Endometrial microvascular endothelial cells (primary cell): ENCODE measurements around the gene TSC22D2. TPM values are rescaled to one million over a fixed set of nuclear protein-coding genes. Genes with fewer than 3 reads are reported as not detected.

Experiments
- in situ Hi-C: cut with HindIII; loops from 2 replicates; pipeline ENCODE4 v1.10.0; 2017; ENCODE audit warnings: low sequenced_read_pairs, low pct_unique_long_range_greater_than_20kb; ENCODE audit errors: inconsistent ontology term
- total RNA-seq: library from RNA; depleted of rRNA; stranded (reverse); fragments of >200 nt; gene quantifications from one replicate; pipeline ENCODE4 v1.2.3, GENCODE V29; 2015; ENCODE audit errors: inconsistent ontology term

TSC22D2 gene
- total RNA-seq, 1 donor from 2014 or later = 14.8 TPM

DNA sequence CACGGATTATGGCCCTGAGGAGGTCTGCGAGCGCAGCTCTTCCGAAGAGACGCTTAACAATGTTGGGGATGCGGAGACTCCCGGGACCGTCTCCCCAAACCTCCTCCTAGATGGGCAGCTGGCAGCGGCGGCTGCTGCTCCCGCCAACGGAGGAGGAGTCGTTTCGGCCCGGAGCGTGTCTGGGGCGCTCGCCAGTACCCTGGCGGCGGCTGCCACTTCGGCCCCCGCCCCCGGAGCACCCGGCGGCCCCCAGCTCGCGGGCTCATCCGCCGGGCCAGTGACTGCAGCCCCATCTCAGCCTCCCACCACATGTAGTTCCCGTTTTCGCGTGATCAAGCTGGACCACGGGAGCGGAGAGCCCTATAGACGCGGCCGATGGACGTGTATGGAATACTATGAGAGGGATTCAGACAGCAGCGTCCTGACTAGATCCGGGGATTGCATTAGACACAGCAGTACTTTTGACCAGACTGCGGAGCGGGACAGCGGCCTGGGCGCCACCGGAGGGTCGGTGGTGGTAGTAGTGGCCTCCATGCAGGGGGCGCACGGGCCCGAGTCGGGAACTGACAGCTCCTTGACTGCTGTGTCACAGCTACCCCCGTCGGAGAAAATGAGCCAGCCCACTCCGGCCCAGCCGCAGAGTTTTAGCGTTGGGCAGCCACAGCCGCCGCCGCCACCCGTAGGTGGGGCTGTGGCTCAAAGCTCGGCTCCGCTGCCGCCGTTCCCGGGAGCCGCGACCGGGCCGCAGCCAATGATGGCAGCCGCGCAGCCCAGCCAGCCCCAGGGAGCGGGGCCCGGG is 1.6 kb downstream of the TSC22D2 start:
- in situ Hi-C loops = loop anchor here (5.0 kb wide), 1 partner anchor 182 kb away; no protein-coding TSS in a partner anchor

DNA sequence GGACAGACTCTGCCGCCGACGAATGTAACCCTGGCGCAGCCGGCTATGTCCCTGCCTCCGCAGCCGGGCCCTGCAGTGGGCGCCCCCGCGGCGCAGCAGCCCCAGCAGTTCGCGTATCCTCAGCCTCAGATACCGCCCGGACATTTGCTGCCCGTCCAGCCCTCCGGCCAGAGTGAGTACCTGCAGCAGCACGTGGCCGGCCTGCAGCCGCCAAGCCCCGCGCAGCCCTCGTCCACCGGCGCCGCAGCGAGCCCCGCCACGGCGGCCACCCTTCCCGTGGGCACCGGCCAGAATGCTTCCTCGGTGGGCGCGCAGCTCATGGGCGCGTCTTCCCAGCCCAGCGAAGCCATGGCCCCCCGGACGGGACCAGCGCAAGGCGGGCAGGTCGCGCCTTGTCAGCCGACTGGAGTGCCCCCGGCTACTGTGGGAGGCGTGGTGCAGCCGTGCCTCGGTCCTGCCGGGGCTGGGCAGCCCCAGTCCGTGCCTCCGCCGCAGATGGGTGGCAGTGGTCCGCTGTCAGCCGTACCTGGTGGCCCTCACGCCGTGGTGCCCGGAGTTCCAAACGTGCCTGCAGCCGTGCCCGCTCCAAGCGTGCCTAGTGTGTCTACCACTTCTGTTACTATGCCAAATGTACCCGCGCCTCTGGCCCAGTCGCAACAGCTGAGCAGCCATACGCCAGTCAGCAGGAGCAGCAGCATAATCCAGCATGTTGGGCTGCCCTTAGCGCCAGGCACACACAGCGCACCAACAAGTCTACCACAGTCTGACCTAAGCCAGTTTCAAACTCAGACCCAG is 2.4 kb downstream of the TSC22D2 start:
- in situ Hi-C loops = no loop called here

DNA sequence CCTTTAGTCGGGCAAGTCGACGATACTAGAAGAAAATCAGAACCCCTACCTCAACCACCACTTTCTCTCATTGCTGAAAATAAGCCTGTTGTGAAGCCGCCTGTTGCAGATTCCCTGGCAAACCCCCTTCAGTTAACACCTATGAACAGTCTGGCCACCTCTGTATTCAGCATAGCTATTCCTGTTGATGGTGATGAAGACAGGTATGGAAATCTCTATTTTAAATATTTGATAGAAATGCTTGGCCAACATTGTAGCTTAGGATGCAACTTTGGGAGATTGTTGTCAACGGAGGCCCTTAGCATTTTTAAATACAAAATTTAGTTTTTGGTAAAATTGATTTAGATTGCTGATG is 3.0 kb downstream of the TSC22D2 start:
- in situ Hi-C loops = no loop called here

- in situ Hi-C loops = no loop called here
These were observed 3.4 kb downstream of the TSC22D2 start for GRCh38 chr3:150411546-150411945.

DNA sequence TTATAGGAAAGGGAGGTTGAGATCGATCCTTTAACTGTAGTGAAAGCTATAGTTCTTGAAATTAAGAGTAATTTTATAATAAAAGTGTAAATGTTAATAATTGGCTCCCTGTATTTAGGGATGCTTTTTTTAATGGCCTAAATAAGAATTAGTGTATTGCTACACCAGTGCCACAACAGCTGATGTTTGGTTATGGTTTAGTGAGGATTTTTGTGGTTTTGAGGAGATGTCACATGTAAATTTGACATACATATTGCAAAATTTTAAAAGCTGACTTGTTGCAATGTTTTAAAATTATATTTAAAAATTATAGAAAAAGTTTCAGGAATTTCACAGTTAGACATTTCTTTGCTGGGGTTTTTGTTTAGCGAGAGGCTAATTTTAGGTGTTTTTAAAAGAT is 3.9 kb downstream of the TSC22D2 start:
- in situ Hi-C loops = no loop called here

DNA sequence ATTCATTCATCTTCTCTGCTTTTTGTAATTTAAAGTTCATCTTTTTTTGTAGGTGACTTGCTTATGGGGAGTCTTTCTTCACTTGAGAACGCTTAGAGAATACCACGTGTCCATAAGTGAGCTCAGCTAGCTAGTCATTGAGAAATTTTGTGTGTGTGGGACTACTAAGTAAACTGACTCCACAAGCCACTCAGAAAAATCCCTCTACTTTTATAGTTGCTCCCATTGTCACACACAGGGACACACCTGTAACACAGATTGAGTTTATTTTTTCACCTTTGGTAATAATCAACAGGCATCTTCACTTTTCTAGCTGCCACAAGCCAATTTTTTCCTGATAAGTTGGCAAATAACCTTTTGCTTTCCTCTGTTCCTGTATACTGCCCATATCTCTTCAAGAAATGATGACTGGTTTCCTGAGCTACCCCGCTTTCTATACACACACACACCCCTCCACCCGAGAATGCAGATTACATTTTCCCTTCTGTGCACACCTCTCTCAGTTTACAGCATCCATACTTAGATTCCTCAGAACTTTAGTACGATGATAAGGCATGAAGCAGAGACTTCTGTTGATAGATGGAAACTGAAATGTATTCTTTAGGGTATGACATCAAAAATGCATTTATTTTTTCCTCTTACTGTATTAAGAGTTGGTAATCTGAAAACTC is 4.6 kb downstream of the TSC22D2 start:
- in situ Hi-C loops = no loop called here

DNA sequence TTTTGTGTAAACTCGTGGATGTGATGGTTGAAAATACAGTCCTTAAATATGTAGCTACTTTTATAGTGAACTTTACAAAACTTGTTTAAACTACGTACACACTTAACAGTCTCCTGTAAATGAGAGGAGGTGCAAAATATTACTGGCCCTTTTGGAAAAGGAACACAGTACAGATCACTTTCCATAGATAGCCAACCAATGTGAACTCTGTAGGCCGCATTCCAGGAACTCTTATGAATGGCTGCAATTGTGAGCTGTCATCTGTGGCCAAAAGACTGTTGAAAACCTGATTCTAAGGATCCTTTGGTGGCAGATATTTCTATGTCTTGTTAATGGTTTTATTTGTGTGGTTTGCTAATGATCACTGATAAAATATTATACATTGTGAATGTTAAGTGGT is 6.2 kb downstream of the TSC22D2 start:
- in situ Hi-C loops = no loop called here

GRCh38 chr3:150414959-150415358 is 6.9 kb downstream of the TSC22D2 start:
- in situ Hi-C loops = no loop called here

GRCh38 chr3:150419076-150419868 is 11.2 kb downstream of the TSC22D2 start:
- in situ Hi-C loops = no loop called here

DNA sequence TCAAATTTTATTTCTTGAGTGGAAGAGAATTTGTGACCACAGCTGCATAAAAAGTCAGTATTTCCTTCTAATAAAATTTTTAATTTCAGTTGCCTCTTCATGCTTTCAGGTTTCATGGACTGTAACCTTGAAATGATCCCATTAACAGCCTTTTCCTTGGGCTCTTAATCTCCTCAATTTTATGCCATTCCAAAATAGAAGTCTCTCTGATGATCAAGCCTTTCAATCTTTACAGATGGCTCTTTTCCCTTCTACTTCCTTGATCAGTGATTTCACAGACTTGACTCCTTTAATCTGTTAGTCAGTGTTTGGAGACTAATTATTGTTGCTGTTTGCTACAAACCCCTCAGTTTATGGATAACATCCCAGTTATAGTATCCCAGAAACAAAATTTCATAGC is 11.9 kb downstream of the TSC22D2 start:
- in situ Hi-C loops = no loop called here

- in situ Hi-C loops = no loop called here
These were observed 13.2 kb downstream of the TSC22D2 start for GRCh38 chr3:150421256-150421655.

DNA sequence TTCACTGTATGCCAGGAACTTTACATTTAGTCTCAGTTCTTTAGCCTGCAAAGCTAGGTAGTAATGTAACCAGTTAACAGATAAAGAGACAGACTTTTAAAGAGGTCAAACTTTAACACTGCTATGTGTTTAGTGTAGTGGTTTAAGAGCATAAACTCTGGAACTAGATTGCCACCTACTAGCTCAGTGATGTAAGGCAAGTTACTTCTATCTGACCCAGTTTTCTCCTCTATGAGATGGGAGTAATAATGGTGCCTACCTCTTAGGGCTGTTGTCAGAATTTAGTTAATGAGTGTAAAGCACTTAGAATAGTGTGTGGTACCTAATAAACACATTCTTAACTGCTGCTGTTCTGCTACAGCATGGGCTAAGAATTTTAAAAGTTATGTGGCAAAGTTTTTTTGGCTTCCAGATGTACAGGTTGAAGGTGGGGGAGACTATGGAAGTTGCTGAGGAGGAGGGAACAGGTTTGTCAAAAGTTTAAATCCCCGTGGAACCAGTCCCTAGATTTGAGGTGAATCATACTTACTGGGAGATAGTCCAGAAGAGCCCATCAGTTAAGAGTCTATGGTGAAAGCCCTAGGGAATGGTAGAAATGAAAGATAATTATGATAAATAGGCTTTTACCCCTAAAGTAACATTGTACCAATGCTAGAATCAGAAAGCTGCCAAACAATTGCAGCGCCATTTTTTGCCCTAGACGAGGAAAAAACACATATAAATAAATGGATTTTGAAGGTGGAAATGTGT is 13.9 kb downstream of the TSC22D2 start:
- in situ Hi-C loops = no loop called here

- in situ Hi-C loops = no loop called here
These were observed 14.8 kb downstream of the TSC22D2 start for GRCh38 chr3:150422907-150423306.

- in situ Hi-C loops = no loop called here
These were observed 15.7 kb downstream of the TSC22D2 start for GRCh38 chr3:150423761-150424160.

GRCh38 chr3:150426292-150426691 is 18.2 kb downstream of the TSC22D2 start:
- in situ Hi-C loops = no loop called here

GRCh38 chr3:150428562-150428961 is 20.5 kb downstream of the TSC22D2 start:
- in situ Hi-C loops = no loop called here

GRCh38 chr3:150429767-150430671 is 21.9 kb downstream of the TSC22D2 start:
- in situ Hi-C loops = no loop called here
